ENCODE results near the gene SLC6A6. TPM values are rescaled to one million over a fixed set of nuclear protein-coding genes. Genes with fewer than 3 reads are reported as not detected.
A peak's percentile ranks its signal among the peaks of the same experiment; 100 is the strongest.

Gene SLC6A6
- total RNA-seq, 3 donors from 2014 or later, result 22.1 to 52.4 (median 27.5) TPM

GRCh38 chr3:14404186-14404585 lies 1.8 kb downstream of the SLC6A6 start:
- Histone ChIP-seq H3K9me3 (no peaks in the 10 kb centered on the region), H3K36me3 (no peaks in the 10 kb centered on the region), H3K27me3 (no peaks in the 10 kb centered on the region), H3K27ac (peak overlapping the region; percentile 29 to 93), H3K4me3 (peak overlapping the region; percentile 70 to 98 (median 81)), H3K4me1 (peaks cover 0 to 17% of the 10 kb centered on the region in 2 donors)
- TF ChIP-seq POLR2AphosphoS5 (IDR thresholded peaks at IDR 0.05), result no peak
- intact Hi-C loops (cut with DNase I; ENCODE audit: low total_unique reads), result no loop called here
- no peak for DNase-seq (ENCODE audit: low spot score in 2 of 2)

GRCh38 chr3:14404631-14405359 lies 2.4 kb downstream of the SLC6A6 start:
- H3K4me3 ChIP-seq, result peak overlapping the region; percentile 70 to 98 (median 81)
- H3K36me3 ChIP-seq, result no peaks in the 10 kb centered on the region
- no peak for DNase-seq (ENCODE audit: low spot score in 2 of 2)
- no peaks in the 10 kb centered on the region for H3K27me3 ChIP-seq
- no peak for TF ChIP-seq POLR2AphosphoS5 (IDR thresholded peaks at IDR 0.05)
- no peak for TF ChIP-seq POLR2A (IDR thresholded peaks at IDR 0.05)
- no peak for TF ChIP-seq CTCF (IDR thresholded peaks at IDR 0.05)
- peak overlapping the region in 1 of 2 donors; percentile 93 for H3K27ac ChIP-seq
- intact Hi-C loops (cut with DNase I; ENCODE audit: low total_unique reads), result no loop called here
- H3K4me1 ChIP-seq, result peaks cover 0 to 17% of the 10 kb centered on the region in 2 donors
- no peaks in the 10 kb centered on the region for H3K9me3 ChIP-seq

GRCh38 chr3:14405360-14406238 lies 3.2 kb downstream of the SLC6A6 start:
- Histone ChIP-seq H3K36me3 (no peaks in the 10 kb centered on the region), H3K27ac (peak overlapping the region in 1 of 2 donors; percentile 11), H3K27me3 (no peaks in the 10 kb centered on the region), H3K4me1 (peaks cover 0 to 17% of the 10 kb centered on the region in 2 donors), H3K4me3 (peak overlapping the region in 2 of 3 donors; percentile 81 to 98), H3K9me3 (no peaks in the 10 kb centered on the region)
- intact Hi-C loops (cut with DNase I; ENCODE audit: low total_unique reads), result no loop called here
- TF ChIP-seq POLR2A (IDR thresholded peaks at IDR 0.05), result no peak
- peak in 1 of 3 donors; percentile 24 for TF ChIP-seq CTCF (IDR thresholded peaks at IDR 0.05)
- peak in 1 of 2 donors; percentile 46 for DNase-seq (ENCODE audit: low spot score in 2 of 2)

GRCh38 chr3:14406336-14406735 lies 3.9 kb downstream of the SLC6A6 start:
- H3K4me3 ChIP-seq, result peak overlapping the region in 2 of 3 donors; percentile 81 to 98
- H3K36me3 ChIP-seq, result no peaks in the 10 kb centered on the region
- no peak for DNase-seq (ENCODE audit: low spot score in 2 of 2)
- H3K27me3 ChIP-seq, result no peaks in the 10 kb centered on the region
- peaks cover 0 to 17% of the 10 kb centered on the region in 2 donors for H3K4me1 ChIP-seq
- H3K27ac ChIP-seq, result peak overlapping the region; percentile 11 to 50
- intact Hi-C loops (cut with DNase I; ENCODE audit: low total_unique reads), result no loop called here
- no peaks in the 10 kb centered on the region for H3K9me3 ChIP-seq
- TF ChIP-seq POLR2AphosphoS5 (IDR thresholded peaks at IDR 0.05) (no peak), CTCF (IDR thresholded peaks at IDR 0.05) (no peak), POLR2A (IDR thresholded peaks at IDR 0.05) (no peak)

GRCh38 chr3:14406766-14407165 lies 4.4 kb downstream of the SLC6A6 start:
- Histone ChIP-seq H3K9me3 (no peaks in the 10 kb centered on the region), H3K27me3 (no peaks in the 10 kb centered on the region), H3K27ac (no peak overlapping the region), H3K4me3 (no peak overlapping the region), H3K36me3 (no peaks in the 10 kb centered on the region), H3K4me1 (peaks cover 0 to 17% of the 10 kb centered on the region in 2 donors)
- intact Hi-C loops (cut with DNase I; ENCODE audit: low total_unique reads), result no loop called here
- no peak for DNase-seq (ENCODE audit: low spot score in 2 of 2)
- TF ChIP-seq POLR2A (IDR thresholded peaks at IDR 0.05), result no peak
- no peak for TF ChIP-seq CTCF (IDR thresholded peaks at IDR 0.05)
- TF ChIP-seq POLR2AphosphoS5 (IDR thresholded peaks at IDR 0.05), result no peak

Data from breast epithelium (tissue), 4 donors.